Panc1 (cell line): ENCODE measurements around the gene RGS12. TPM values are rescaled to one million over a fixed set of nuclear protein-coding genes. Genes with fewer than 3 reads are reported as not detected.

Experiments
- ATAC-seq: fragments of 200-7000 bp; cut with Tn5 transposase; 2 replicates; pipeline ENCODE4 v1.9.1; 2020; ENCODE audit warnings: mild to moderate bottlenecking, moderate library complexity
- BruUV-seq: library from RNA; stranded (reverse); fragments of 400-500 nt; replicated peaks from 2 replicates; lab custom pipeline; 2021; lab: Mats Ljungman, UMichigan
- CTCF ChIA-PET: fragments of 300-600 bp; sonication (Branson Sonifier 250); formaldehyde crosslinking; loops from one replicate; lab custom pipeline; 2022; ENCODE audit warnings: antibody characterized with exemption; lab: Charles Lee
- POLR2A ChIA-PET: fragments of 300-600 bp; sonication (Branson Sonifier 250); formaldehyde crosslinking; loops from one replicate; lab custom pipeline; 2022; ENCODE audit warnings: antibody characterized with exemption; lab: Charles Lee
- DNase-seq: peaks from one replicate; pipeline ENCODE4 v3.0.0-alpha.2; 2010; ENCODE audit warnings: low read depth, low spot score
- H3K27ac ChIP-seq: 2 replicates; pipeline ENCODE4 v1.5.1; 2011; ENCODE audit warnings: mild to moderate bottlenecking, low read length, inconsistent platforms
- H3K27me3 ChIP-seq: fragments of 200-500 bp; sonication (Bioruptor generic); 2 replicates; pipeline ENCODE4 v1.6.0; 2014; ENCODE audit warnings: low read length, inconsistent platforms; ENCODE audit not compliant: control insufficient read depth, insufficient read depth
- H3K36me3 ChIP-seq: fragments of 200-500 bp; sonication (Bioruptor generic); 2 replicates; pipeline ENCODE4 v1.5.1; 2014; ENCODE audit warnings: inconsistent platforms, mild to moderate bottlenecking, low read length, moderate library complexity; ENCODE audit not compliant: control insufficient read depth, insufficient read depth
- H3K4me1 ChIP-seq: 2 replicates; pipeline ENCODE4 v1.5.1; 2011; ENCODE audit warnings: inconsistent platforms, mild to moderate bottlenecking, low read length, moderate library complexity; ENCODE audit not compliant: control insufficient read depth, insufficient read depth
- H3K4me3 ChIP-seq, 2 experiments: 2 replicates each; pipeline ENCODE4 v1.5.1; 2011 to 2012; ENCODE audit warnings: low read depth in 2 of 2, low read length in 2 of 2, mild to moderate bottlenecking in 2 of 2, inconsistent platforms in 1 of 2, moderate library complexity in 1 of 2
- H3K9me3 ChIP-seq: fragments of 200-500 bp; sonication (Bioruptor generic); 2 replicates; pipeline ENCODE4 v1.5.1; 2014; ENCODE audit warnings: low read depth, mild to moderate bottlenecking, inconsistent platforms, low read length, moderate library complexity; ENCODE audit not compliant: control insufficient read depth, insufficient read depth
- CTCF ChIP-seq: fragments of 450-650 bp; IDR thresholded peaks from 2 replicates; pipeline ENCODE4 v1.5.1; 2017; ENCODE audit warnings: mild to moderate bottlenecking
- POLR2AphosphoS5 ChIP-seq: IDR thresholded peaks from 2 replicates; pipeline ENCODE4 v1.6.1; 2012; ENCODE audit warnings: mild to moderate bottlenecking, low read depth, low read length, moderate library complexity
- REST ChIP-seq, 2 experiments: IDR thresholded peaks; 2 replicates each; pipeline ENCODE4 v1.6.1; 2011 to 2012; ENCODE audit warnings: low read depth in 2 of 2, control low read depth in 1 of 2, low read length in 1 of 2, mild to moderate bottlenecking in 1 of 2, moderate library complexity in 1 of 2; ENCODE audit not compliant: insufficient read depth in 1 of 2
- SIN3A ChIP-seq: IDR thresholded peaks from 2 replicates; pipeline ENCODE4 v1.6.1; 2012; ENCODE audit warnings: low read depth, mild to moderate bottlenecking, low read length, moderate library complexity, borderline replicate concordance; ENCODE audit not compliant: insufficient read depth
- TCF7L2 ChIP-seq: IDR thresholded peaks from 2 replicates; pipeline ENCODE4 v1.6.1; 2011; ENCODE audit warnings: mild to moderate bottlenecking, low read depth, low read length, inconsistent platforms
- in situ Hi-C: cut with HindIII; loops from 2 replicates; pipeline ENCODE4 v1.10.0; 2016; ENCODE audit warnings: low sequenced_read_pairs, low pct_unique_long_range_greater_than_20kb
- intact Hi-C: fragments of 100-400 bp; cut with micrococcal nuclease; formaldehyde crosslinking; loops from one replicate; pipeline ENCODE4 v1.10.0; 2022; ENCODE audit not compliant: unreplicated experiment
- total RNA-seq: library from RNA; stranded (reverse); gene quantifications from one replicate; pipeline ENCODE4 v1.2.1, GENCODE V29; 2021; ENCODE audit not compliant: unreplicated experiment

RGS12 gene
- total RNA-seq, 1 experiment from 2014 or later = 24.3 TPM

- in situ Hi-C loops (no loop called here), intact Hi-C loops (no loop called here)
- BruUV-seq = no TSS peak
- POLR2A ChIA-PET = no interaction called here
- H3K27ac ChIP-seq = no peak overlapping the region
- no peaks in the 10 kb centered on the region for H3K4me1 ChIP-seq
- H3K36me3 ChIP-seq = no peaks in the 10 kb centered on the region
- CTCF ChIA-PET = interaction anchor here (0.5 kb wide), 1 partner anchor 101 kb away, joined by 8 read pairs; no protein-coding TSS in a partner anchor
- no peak for TF ChIP-seq TCF7L2
- no peaks in the 10 kb centered on the region for H3K9me3 ChIP-seq
- DNase-seq (no peak), ATAC-seq (no peak)
- H3K4me3 ChIP-seq = no peak overlapping the region
- H3K27me3 ChIP-seq = no peaks in the 10 kb centered on the region
Observed at GRCh38 chr4:3318561-3319021, 25.8 kb downstream of the RGS12 start.

- Histone ChIP-seq H3K27ac (no peak overlapping the region), H3K4me3 (no peak overlapping the region), H3K4me1 (no peaks in the 10 kb centered on the region), H3K9me3 (no peaks in the 10 kb centered on the region), H3K36me3 (no peaks in the 10 kb centered on the region), H3K27me3 (no peaks in the 10 kb centered on the region)
- no peak for DNase-seq
- BruUV-seq = no TSS peak
- CTCF ChIA-PET = no interaction called here
- TF ChIP-seq TCF7L2 (no peak), CTCF (no peak), REST (IDR thresholded peaks at IDR 0.05; ENCODE audit: insufficient read depth in 1 of 2, low read depth in 2 of 2, low read length in 1 of 2) (no peak), POLR2AphosphoS5 (no peak), SIN3A (no peak)
- in situ Hi-C loops = no loop called here
- intact Hi-C loops = no loop called here
- ATAC-seq = no peak; the same call in 1 of the 2 replicates
- POLR2A ChIA-PET = no interaction called here
Observed at GRCh38 chr4:3320361-3321023, 27.7 kb downstream of the RGS12 start.

GRCh38 chr4:3321295-3321889 is 28.6 kb downstream of the RGS12 start:
- Histone ChIP-seq H3K4me3 (no peak overlapping the region), H3K36me3 (no peaks in the 10 kb centered on the region), H3K27ac (no peak overlapping the region), H3K4me1 (no peaks in the 10 kb centered on the region), H3K27me3 (no peaks in the 10 kb centered on the region), H3K9me3 (no peaks in the 10 kb centered on the region)
- POLR2A ChIA-PET = no interaction called here
- no peak for DNase-seq
- in situ Hi-C loops = no loop called here
- CTCF ChIA-PET = no interaction called here
- intact Hi-C loops = no loop called here
- no peak for TF ChIP-seq SIN3A
- TF ChIP-seq REST (IDR thresholded peaks at IDR 0.05; ENCODE audit: insufficient read depth in 1 of 2, low read depth in 2 of 2, low read length in 1 of 2) = no peak
- no peak for TF ChIP-seq TCF7L2
- no peak for TF ChIP-seq CTCF
- BruUV-seq = no TSS peak
- no peak for ATAC-seq
